GM21737 (cell line): ENCODE results near the gene HIGD1A.

Source experiments
- ATAC-seq: cut with Tn5 transposase; IDR thresholded peaks from one replicate; pipeline ENCODE4 v1.9.1; 2021; ENCODE audit warnings: mild to moderate bottlenecking, moderate library complexity; ENCODE audit not compliant: unreplicated experiment

Gene HIGD1A

DNA sequence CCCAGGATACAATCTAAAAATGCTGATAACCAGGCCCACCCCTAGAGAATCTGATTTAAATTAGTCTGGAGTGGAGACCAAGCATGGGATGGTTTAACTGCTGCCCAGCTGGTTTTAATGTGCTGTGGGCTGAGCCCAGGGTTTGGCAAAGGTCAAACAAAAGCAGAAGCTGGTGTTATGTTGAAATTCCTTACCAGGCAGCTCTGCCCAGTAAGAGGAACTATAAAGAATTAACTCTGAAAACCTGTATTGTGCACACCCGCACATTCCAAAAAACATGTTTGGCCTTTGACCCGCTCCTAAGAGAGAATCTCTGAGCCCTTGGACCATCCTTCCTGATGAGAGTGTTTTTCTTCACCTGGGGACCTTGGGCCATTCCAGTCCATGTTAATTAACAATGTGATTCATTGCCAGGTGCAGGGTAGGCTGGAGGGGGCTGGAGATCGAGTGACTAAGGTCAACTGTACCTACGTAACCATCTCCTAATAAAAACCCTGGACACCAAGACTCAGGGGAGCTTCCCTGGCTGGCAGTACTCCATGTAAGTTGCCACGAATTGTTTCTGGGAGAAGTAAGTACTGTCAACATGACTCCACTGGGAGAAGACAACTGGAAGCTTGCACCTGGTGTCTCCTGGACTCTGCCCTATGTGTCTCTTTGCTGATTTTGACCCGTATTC, 42.1 kb downstream of the HIGD1A start:
- no peak for ATAC-seq

DNA sequence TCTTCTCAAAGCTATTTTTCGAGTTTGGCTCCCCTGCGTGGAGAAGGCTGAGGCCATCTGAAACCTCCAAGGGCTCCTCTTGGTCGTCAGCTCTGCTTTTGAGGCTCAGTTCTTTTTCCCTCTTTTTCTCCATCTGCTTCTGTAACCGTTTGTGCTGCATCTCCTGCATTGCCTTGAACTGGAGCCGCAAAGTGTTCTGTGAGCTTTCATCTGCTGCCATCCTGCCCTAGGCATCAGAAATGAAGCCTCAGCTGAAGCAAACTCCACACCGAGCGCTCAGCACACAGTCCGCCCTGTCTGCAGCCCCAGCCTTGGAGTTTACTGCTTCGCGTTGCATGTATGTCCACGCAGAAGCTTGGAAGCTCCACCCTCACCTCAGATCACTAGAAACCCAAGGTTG, 46.2 kb downstream of the HIGD1A start:
- ATAC-seq, result no peak

- no peak for ATAC-seq
These were observed 47.5 kb downstream of the HIGD1A start for GRCh38 chr3:42756681-42757213.

DNA sequence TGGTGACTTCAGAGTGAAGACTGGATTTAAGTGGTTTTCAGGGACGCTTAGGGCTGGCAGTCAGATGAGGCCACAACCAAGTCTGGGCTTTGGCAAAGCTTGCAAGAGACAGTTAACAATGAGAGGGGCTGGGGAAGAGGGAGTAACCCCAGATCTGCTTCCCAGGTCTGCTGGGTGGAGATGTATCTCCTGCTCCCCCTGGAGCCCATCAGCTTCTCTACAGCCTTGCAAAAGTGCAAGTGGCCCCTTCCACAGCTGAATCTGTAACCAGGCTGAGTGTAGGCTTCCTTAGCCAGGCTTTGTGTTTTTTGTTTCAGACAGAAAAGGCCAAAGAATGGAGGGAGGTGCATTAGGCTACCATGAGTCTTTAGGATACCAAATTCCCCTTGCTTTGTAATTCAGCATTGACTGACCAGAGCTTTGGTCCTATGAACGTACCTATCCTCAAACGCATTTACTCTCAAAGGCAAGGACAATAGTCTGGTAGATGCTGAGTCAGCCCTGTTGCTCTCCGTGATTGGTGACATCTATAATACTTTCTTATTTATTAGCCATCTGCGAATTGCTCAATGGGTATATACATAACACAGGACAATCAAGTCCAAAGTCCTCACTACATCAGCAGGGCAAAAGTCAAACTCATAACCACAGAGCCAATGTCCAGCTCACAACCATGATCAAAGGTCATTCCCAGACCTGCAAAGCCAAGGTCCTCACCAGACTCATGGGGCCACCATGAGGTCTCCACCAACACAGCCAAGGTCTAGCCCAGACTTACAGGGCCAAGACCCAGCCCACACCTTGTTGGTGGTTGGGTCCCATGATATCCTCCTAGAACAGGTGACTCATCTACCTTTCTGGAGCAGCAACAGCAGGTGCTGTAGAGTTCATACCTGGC, 48.4 kb downstream of the HIGD1A start:
- ATAC-seq, result no peak

- no peak for ATAC-seq
These were observed 50.5 kb downstream of the HIGD1A start for GRCh38 chr3:42753757-42754156.

- no peak for ATAC-seq
These were observed 51.3 kb downstream of the HIGD1A start for GRCh38 chr3:42752961-42753360.

- no peak for ATAC-seq
These were observed 51.8 kb downstream of the HIGD1A start for GRCh38 chr3:42752441-42752840.

- ATAC-seq, result no peak
These were observed 52.7 kb downstream of the HIGD1A start for GRCh38 chr3:42751609-42752008.

DNA sequence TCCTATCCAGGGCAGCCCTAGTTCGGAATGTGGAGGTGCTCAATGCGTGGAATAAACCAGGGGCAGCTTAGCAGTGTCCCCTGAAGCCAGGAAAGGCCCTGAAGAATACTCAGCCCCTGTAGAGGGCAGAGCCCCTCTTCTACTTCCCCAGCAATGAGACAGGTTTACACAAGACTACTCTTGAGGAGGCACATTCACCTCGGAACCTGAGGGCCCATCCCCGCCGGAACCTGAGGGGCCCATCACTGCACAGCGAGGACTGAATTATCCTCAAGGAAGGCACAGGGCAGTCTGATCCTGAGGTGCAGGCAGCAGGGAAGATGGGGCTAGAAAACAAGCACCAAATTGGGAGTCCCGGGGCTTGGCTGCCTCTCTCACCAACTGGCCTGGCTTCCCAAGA, 53.5 kb downstream of the HIGD1A start:
- no peak for ATAC-seq

DNA sequence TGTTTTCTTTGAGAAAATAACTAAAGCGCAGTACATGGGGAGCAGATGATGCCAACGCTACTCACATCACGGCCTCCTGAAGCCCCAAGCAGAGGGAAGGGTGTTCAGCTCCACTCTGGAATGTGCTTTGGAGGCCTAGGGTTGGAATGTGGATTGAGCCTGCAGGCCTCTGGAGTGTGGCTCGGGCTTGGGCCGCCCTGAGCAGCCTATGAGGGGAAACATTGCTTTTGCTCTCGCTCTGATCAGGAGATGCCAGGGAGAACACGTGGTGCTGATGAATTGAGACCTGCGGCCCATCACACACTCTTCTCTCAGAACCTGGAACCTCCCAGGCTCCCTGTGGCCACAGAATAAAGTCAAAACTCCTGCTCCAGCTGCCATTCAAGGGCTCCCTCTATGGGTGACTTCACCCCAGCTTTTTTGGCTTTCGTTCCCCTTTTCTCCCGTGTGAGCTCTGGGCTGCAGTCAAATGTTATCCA, 54.5 kb downstream of the HIGD1A start:
- no peak for ATAC-seq

DNA sequence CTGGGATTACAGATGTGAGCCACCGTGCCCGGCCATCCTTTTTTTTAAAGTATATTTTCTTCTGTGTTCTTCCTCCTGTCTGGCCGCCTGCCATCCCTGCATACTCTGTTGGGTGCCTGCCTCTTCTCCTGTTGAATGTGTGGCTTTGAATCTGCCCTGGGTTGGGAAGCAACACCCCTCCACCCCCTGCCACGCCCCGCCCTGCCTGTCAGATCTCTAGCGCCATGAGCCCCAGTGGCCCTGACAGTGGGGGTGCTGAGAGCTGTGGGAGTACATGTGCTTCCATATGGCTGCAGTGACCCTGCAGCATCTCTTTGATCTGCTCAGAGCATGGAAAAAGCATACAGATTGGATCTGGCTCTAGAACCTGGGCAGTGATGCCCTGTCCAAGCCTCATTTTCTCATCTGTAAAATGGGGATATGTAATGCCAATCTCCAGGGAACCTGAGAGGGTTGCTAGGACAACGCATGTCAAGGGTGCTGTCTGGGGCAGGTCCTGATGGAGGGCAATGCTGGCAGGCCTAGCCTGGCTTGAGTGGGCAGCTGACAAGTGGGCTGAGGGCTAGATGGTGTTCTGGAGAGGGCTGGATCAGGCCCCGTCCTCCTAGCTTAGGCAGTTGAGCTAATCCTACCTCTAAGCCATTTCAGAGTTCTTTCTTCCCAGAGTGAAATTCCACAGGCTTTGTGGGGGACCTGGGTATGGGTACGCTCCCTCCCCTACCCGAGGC, 55.1 kb downstream of the HIGD1A start:
- ATAC-seq, result no peak

DNA sequence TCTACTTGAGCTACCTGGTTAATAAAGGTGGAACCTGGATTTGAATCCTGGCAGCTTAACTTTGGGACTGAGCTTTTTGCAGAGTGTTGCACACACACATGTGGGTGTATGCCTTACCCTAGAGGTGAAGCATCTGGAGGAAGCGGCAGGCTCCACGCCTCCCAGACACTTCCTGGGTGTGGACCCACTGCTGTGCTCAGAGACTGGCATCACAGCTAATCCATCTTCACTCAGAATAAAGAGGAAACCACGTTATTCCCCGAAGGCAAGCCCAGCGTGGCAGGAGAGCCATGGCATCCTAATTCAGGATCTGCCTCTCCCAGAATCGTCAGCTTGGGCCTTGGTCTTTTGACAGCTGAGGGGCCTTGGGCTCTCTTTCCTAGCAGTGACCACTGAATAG, 56.7 kb downstream of the HIGD1A start:
- no peak for ATAC-seq

DNA sequence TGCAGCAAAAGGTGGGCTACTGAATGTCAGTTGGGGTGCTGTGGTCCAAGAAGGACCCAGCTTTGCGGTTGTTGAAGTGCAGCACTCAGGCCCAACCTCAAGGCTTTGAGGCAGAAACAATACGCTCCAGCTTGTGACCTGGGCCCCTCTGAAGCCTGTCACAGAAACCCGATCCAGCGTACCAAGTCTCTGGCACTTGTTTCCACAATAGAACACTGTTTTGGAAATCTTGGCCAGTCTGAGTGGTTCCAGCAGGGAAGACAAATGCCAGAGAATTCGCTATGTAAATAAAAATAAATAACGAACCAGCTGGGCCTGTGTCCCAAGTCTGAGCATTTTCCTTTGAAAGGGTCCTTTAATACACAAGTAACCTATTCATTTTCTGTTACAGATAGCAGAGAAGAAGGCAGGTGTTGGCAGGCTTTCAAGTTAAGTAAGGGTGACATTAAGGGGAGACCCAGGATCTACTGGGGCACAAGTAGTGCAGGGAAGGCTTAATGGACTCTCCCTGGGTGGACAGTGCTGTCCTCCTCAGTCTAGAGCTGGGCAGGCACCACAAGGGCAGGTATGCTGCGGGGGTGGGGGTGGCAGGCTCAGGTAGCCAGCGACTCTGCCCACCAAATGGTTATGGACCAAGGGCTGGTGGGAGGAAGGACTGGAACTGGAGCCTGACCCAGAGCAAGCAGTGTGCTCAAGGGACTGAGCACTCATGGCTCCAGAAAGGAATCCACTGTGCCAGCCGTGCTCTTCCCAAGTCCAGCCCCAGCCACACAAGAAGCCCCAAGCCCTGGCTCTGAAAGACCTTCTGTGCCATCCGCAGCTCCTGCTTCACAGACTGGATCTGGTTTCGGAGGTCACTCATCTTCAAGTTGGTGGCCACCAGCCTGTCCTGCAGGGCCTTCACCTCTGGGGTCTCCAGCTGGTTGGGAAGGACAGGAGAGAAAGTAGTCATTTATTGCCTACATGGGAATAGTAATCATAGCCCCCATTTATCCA, 57.5 kb downstream of the HIGD1A start:
- ATAC-seq, result no peak

- ATAC-seq, result no peak
These were observed 58.4 kb downstream of the HIGD1A start for GRCh38 chr3:42745776-42746454.

DNA sequence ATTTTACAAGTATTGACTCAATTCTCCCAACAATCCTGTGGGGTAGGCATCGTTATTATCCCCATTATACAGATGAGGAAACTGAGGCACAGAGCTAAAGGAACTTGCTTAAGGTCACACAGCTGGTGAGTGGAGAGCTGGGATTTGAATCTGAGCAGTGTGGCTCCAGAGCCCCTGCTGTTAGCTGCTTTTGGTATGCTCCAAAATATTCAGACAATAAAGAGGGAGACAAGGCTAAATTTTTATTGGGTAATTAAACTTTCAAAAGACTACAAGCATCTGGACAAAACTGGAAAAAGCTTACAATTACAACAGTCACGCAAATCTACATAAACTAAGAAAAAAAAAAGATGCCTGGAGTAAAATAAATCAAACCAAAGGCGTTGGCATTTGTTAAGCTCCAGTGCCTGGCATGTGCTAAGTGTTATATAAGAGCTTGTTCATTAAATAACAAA, 59.0 kb downstream of the HIGD1A start:
- ATAC-seq, result no peak

GRCh38 chr3:42743204-42743995, 60.9 kb downstream of the HIGD1A start:
- ATAC-seq, result no peak

- no peak for ATAC-seq
These were observed 61.6 kb downstream of the HIGD1A start for GRCh38 chr3:42742688-42743087.

GRCh38 chr3:42742259-42742658, 62.0 kb downstream of the HIGD1A start:
- ATAC-seq, result no peak

DNA sequence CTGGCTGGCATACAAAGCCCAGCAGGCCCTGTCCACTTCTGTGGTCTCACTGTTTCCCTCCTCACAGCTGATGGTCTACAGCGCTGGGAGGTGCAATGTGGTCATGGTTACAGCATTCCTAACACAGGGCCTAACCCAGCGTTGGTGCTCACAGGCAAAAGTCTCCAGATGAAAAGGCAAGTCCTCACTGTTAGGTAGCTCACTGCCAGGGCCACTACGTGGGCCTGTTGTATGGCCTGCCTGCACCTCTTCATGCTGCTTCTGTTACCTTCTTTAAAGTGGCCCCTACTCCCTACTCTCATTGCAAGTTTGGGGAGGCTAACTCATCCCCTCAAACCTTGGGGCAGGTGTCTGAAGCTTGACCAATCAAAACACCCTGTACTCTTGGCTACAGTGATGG, 62.5 kb downstream of the HIGD1A start:
- no peak for ATAC-seq
